ENCODE measurements around the gene RARA.
"Not testable (repeated sequence)": the region's sequence is repeated elsewhere in the genome, so short reads cannot be mapped to it uniquely, and the experiment has no call there.

RARA gene

DNA sequence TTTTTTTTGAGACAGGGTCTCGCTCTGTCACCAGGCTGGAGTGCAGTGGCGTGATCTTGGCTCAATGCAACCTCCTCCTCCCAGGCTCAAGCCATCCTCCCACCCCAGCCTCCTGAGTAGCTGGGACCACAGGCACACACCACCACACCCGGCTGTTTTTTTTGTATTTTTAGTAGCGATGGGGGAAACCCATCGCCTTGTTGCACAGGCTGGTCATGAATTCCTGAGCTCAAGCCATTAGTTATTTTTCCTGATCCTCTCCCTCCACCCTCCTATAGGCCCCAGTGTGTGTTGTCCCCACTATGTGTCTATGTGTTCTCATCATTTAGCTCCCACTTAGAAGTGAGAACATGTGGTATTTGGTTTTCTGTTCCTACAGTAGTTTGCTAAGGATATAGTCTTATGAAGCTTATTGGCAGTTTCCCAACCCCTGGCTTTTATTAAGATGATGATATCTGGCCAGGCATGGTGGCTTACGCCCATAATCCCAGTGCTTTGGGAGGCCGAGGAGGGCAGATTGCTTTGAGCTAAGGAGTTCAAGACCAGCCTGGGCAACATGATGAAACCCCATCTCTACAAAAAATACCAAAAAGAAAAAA is 9.7 kb upstream of the RARA start:
- DNase-seq = not testable (repeated sequence)

DNA sequence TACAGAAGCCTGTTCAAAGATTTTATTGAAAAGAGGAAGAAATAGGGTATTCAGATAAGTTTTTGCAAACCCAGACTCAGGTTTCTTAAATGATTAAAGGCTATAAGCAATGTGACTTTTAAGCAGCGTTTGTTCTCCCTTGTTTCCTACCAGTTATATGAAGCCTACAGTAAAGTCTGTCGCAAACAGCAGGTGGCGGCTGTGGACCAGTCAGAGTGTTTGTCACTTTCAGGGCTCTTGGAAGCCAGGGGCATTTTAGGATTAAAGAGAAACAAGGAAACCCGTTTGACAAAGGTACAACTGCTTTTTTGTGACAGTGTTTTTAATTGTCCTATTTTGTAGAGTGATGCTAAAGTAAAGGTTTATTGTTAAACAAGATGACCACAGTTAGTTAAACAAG is 7.7 kb upstream of the RARA start:
- no peak for DNase-seq

GRCh38 chr17:40303009-40303657 is 5.8 kb upstream of the RARA start:
- DNase-seq = no peak

- DNase-seq = no peak
Observed at GRCh38 chr17:40303708-40304551, 5.0 kb upstream of the RARA start.

GRCh38 chr17:40304552-40304863 is 4.5 kb upstream of the RARA start:
- not testable (repeated sequence) for DNase-seq

- not testable (repeated sequence) for DNase-seq
Observed at GRCh38 chr17:40304866-40305265, 4.1 kb upstream of the RARA start.

DNA sequence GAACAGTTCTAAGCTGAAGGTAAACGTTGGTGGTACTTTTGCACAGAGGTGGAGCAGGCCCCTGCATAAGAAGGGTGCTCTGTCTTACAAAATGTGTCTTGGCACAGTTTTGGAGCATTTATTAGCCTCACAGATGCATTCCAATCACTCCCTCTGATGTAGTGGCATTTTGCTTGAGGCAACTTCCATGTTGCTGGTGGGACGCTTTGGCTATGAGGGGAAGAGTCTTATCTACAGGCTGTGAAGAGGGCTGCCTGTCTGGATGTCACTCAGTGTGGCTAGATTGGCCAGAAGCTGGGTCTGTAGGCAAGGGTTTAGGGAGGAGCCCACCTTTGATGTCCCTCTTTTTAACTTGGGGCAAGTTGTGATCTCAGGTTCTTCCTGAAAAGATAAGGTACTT is 2.6 kb upstream of the RARA start:
- no peak for DNase-seq

- DNase-seq = no peak
Observed at GRCh38 chr17:40307001-40307730, 1.8 kb upstream of the RARA start.

DNA sequence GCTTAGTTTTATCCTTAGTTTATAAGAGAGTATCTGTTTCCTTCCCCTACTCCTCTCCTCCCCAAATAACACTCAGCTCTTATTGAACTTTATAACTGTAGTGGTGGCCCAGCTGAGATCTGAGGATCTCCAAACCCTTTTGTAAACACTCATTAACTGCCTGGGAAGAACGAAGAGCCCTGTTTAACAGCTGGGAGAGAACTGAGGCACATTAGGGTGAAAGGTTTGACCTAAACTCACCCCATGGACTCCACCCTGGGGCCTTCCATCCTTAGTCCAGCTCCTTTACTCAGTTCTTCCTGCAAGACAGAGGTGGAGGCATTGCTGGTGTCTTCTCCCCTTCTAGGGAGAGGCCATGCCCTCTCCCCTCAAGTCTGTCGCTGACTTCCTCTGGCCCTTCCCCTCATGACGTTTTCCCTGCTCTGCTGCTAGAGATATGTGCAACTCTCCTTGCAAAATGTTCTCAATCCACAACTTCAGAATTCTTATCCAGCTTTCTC is 1.2 kb upstream of the RARA start:
- no peak for DNase-seq

- DNase-seq = no peak
Observed at GRCh38 chr17:40309949-40310510, 1.1 kb downstream of the RARA start.

DNA sequence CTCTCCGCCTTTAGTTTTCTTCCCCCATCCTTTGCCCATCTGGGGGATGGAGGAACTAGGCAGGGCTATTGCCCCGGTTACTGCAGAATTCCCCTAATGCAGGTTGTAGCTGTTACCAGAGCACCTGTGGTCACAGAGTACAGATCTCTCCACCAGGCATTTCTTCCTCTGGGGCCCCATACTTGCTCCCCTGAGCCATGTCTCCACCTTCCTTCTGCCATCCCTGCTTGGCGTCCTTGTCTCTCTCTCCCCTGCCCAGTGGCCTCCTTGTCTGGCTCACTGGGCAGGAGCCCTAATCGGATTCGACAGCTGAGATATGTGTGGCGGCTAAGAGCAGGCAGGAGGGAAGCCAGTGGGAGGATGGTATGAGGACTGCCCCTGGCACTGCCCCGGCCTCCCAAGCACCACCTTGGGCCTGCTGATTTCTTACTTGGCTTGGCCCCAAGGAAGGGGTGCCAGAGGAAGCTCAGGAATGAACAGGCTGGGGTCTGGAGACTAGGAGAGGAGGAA is 2.0 kb downstream of the RARA start:
- DNase-seq = no peak

DNA sequence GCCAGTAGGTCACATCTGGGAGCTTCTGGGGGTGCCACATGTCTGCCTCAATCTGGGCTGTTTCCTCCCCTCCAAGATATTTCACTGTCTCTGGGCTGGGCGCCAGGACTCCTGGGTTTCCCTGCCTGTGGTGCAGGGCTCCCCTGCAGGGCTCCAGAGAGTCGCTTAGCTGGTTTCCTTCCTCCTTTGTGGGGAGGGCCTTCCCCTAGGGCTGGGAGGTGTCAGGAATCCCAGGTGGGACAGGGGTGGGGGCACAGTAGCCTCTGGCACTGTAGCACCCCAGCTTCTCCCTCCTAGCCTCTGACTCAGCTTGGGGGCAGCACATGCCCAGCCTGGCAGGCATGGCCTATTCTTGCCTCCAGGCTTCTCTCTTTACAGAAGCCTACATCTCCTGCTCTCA is 2.6 kb downstream of the RARA start:
- DNase-seq = no peak

DNA sequence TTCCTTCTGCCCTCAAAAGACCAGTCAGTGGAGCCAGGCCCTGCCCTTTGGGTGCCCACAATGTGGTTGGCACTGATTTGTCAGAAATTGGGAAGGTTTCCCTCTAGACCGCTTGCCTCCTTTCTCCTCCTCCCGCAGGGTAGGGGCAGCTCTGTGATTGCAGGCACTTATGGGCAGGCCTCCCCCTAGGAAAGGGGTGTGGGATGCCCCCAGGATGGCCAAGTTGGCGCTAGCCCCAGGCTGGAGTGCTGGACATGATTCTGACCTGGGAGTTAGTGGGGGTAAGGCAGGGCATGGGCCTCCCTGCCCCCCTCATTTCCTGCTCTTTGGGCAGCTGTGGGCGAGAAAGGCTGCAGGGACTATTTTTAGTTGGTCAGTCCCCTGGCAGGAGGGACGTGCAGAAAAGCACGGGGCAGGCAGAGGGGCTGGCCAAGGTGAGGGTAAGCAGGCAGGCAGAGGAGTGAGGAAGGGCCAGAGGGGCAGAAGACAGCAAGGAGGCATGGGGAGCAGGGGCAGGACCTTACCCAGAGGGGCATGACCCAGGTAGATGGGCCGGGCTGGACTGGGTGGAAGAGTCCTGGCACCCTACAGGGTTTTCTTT is 3.3 kb downstream of the RARA start:
- DNase-seq = no peak

GRCh38 chr17:40312893-40313667 is 4.1 kb downstream of the RARA start:
- DNase-seq = no peak

GRCh38 chr17:40313668-40314583 is 4.9 kb downstream of the RARA start:
- DNase-seq = no peak

GRCh38 chr17:40314584-40314956 is 5.6 kb downstream of the RARA start:
- no peak for DNase-seq

DNA sequence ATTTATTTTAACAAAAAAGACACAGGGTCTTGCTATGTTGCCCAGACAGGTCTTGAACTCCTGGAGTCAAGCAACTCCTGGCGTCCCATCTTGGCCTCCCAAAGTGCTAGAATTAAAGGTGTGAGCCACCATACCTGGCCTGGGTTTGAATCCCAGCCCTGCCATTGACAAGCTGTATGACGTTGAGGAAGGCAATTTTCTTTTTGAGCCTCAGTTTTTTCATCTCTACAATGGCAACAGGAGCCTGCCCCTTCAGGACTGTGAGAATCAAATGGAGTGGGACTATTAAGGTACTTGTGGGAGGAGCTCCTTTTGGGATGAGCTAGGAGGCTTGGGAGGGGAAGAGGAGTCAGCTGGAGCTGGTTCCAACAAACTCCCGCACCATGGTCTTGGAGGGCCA is 6.2 kb downstream of the RARA start:
- DNase-seq = no peak

GRCh38 chr17:40315678-40316570 is 6.9 kb downstream of the RARA start:
- no peak for DNase-seq

DNA sequence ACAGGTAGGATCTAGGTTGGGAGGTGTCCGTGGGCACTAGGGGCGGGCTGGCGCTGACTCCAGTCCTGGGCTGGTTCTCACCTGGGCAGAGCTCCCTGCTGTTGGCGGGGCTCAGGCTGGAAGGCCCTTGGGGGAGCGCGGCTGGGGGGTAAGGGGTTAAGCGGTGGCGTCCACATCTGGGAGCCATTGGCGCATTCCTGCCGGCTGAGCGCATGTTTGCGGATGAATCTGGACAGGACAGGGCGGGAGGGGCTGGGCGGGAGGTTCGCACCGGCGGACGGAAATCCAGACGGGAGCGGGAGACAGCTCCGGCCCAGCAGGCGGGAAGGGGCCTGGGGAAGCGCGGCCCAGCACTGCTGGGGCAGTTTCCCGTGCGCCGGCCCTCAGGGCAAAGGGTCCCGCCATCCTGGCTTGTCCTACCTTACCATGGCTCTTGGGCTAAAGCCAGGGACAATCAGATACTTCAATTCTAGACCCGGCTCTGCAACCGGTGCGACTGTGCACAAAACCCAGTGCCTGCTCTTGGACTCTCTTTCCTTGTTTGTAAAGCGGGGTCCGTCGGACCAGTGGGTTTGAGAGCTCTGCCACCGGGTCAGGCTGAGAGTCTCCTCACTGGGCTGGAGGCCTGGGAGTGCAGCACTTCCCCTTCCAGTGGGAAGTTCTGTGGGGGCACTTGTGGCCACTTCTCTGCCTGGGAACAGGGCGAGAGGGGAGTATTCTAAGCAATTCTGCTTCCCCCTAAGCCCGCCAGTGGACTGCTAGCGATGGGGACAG is 7.8 kb downstream of the RARA start:
- DNase-seq = no peak

Data from NCI-H187 (cell line).